Measurements from ENCODE around the gene KLHL6. TPM values are rescaled to one million over a fixed set of nuclear protein-coding genes. Genes with fewer than 3 reads are reported as not detected.
A peak's percentile ranks its signal among the peaks of the same experiment; 100 is the strongest.

Gene KLHL6
- total RNA-seq, 1 donor from 2014 or later, result not detected

GRCh38 chr3:183455089-183455488 is 100.4 kb downstream of the KLHL6 start:
- H3K36me3 ChIP-seq (ENCODE audit: control insufficient read depth, insufficient read depth, low read length), result no peaks in the 10 kb centered on the region
- H3K27me3 ChIP-seq (ENCODE audit: control insufficient read depth, insufficient read depth, low read length), result no peaks in the 10 kb centered on the region
- DNase-seq (ENCODE audit: low read depth), result peak; percentile 12
- H3K4me3 ChIP-seq (ENCODE audit: low read depth, low read length), result no peak overlapping the region
- no peak for TF ChIP-seq CTCF (IDR thresholded peaks at IDR 0.05; ENCODE audit: insufficient read depth, low read length, poor library complexity, severe bottlenecking)

- DNase-seq (ENCODE audit: low read depth), result no peak
- H3K27me3 ChIP-seq (ENCODE audit: control insufficient read depth, insufficient read depth, low read length), result no peaks in the 10 kb centered on the region
- no peak overlapping the region for H3K4me3 ChIP-seq (ENCODE audit: low read depth, low read length)
- H3K36me3 ChIP-seq (ENCODE audit: control insufficient read depth, insufficient read depth, low read length), result no peaks in the 10 kb centered on the region
- no peak for TF ChIP-seq CTCF (IDR thresholded peaks at IDR 0.05; ENCODE audit: insufficient read depth, low read length, poor library complexity, severe bottlenecking)
Measured at GRCh38 chr3:183454064-183454463, 101.4 kb downstream of the KLHL6 start.

GRCh38 chr3:183449791-183450190 is 105.7 kb downstream of the KLHL6 start:
- Histone ChIP-seq H3K36me3 (ENCODE audit: control insufficient read depth, insufficient read depth, low read length) (no peaks in the 10 kb centered on the region), H3K27me3 (ENCODE audit: control insufficient read depth, insufficient read depth, low read length) (no peaks in the 10 kb centered on the region), H3K4me3 (ENCODE audit: low read depth, low read length) (no peak overlapping the region)
- TF ChIP-seq CTCF (IDR thresholded peaks at IDR 0.05; ENCODE audit: insufficient read depth, low read length, poor library complexity, severe bottlenecking), result no peak
- no peak for DNase-seq (ENCODE audit: low read depth)

- no peak for DNase-seq (ENCODE audit: low read depth)
- H3K36me3 ChIP-seq (ENCODE audit: control insufficient read depth, insufficient read depth, low read length), result no peaks in the 10 kb centered on the region
- no peak overlapping the region for H3K4me3 ChIP-seq (ENCODE audit: low read depth, low read length)
- TF ChIP-seq CTCF (IDR thresholded peaks at IDR 0.05; ENCODE audit: insufficient read depth, low read length, poor library complexity, severe bottlenecking), result no peak
- no peaks in the 10 kb centered on the region for H3K27me3 ChIP-seq (ENCODE audit: control insufficient read depth, insufficient read depth, low read length)
Measured at GRCh38 chr3:183449391-183449790, 106.1 kb downstream of the KLHL6 start.

- Histone ChIP-seq H3K36me3 (ENCODE audit: control insufficient read depth, insufficient read depth, low read length) (no peaks in the 10 kb centered on the region), H3K4me3 (ENCODE audit: low read depth, low read length) (peak overlapping the region; percentile 86), H3K27me3 (ENCODE audit: control insufficient read depth, insufficient read depth, low read length) (no peaks in the 10 kb centered on the region)
- no peak for DNase-seq (ENCODE audit: low read depth)
- no peak for TF ChIP-seq CTCF (IDR thresholded peaks at IDR 0.05; ENCODE audit: insufficient read depth, low read length, poor library complexity, severe bottlenecking)
Measured at GRCh38 chr3:183448369-183449128, 107.0 kb downstream of the KLHL6 start.

Data from kidney epithelial cell (primary cell).